ENCODE measurements around the gene PTCH2.
"Not testable (repeated sequence)": the region's sequence is repeated elsewhere in the genome, so short reads cannot be mapped to it uniquely, and the experiment has no call there.

The PTCH2 gene

DNA sequence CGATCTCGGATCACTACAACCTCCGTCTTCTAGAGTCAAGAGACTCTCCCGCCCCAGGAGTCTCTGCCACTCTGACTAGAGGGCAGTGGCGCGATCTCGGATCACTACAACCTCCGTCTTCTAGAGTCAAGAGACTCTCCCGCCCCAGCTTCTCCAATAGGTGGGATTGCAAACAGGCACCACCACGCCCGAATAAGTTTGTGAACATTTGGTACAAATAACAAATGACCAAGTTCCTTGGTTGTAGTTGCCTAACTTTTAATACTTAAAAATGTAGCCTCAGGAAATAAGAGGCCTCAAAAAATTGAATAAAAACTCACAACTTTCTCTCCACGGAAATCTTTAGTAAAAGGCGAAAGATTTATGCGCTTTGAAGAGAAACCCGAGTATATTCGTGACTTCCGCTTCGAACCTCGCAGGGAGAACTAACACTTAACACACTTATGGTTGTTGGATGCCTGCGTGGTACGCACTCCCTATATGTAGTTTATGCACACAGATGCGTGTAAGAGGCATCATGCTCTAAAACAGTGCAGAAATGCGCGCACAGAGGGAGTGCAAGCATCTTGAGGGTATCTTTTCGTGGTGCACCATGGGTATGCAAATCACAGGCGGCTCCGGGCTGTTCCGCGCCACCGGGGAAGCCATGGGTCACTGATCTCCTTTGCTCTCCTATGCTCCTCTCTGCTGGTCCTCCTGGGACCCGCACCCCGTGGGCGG is 23.3 kb downstream of the PTCH2 start:
- DNase-seq (ENCODE audit: low read depth): peak; percentile 74

DNA sequence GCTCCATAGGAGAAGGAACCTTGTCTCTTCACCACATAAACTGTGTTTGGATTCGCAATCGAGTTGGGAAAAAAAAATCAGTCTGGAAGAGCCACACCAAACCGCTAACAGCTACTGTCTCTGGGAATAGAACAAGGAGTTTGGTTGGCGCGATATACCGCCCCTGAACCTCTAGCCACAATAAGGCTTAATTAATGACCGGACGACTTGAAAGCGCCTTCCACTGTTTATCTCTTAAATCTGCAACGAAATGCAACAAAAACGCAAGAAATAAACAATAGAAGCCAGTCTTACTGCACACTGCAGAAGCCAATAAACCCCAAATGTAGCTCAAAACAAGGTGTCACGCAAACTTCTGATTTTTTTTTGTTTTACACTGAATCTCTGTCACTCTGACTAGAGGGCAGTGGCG is 23.9 kb downstream of the PTCH2 start:
- DNase-seq (ENCODE audit: low read depth): no peak

DNA sequence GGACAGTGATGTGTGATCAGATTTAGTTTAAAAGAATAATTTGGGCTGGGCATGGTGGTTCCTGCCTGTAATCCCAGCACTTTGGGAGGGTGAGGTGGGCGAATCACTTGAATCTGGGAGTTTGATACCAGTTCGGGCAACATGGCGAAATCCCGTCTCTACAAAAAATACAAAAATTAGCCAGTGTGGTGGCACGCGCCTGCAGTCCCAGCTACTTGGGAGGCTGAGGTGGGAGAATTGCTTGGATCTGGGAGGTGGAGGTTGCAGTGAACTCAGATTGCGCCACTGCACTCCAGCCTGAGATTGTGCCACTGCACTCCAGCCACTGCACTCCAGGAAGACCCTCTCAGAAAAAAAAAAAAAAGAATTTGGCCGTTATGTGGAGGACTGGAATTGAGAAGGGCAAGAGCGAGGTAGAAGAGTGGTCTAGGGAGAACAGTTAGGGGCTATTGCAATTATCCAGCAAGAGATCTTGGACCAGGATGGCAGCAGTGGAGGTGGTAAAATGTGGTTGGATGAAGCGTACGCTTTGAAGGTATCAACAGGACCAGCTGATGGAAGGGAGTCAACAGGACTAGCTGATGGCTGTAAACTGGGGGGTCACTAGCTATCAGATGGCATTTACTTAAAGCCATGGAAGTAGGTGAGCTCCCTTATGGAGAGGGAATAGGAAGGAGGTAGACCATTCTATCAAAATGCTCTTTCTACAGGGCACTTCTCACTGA is 25.1 kb downstream of the PTCH2 start:
- DNase-seq (ENCODE audit: low read depth): no peak

DNA sequence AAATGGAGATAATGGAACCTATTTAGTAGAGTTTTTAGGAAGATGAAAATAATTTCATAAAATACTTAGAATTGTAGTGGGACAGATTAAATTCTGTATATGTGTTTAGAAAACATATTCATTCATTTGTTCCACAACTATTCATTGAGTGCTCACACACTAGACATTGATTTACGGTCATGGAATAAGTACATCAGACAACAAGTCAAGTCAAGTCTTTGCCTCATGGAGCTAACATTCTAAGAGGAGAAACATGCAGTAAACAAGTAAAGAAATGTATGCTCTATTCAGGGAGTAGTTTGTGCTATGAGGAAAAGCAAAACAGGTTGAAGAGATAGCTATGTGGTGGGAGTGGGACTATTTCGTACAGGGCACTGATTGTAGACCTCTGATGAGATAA is 25.7 kb downstream of the PTCH2 start:
- DNase-seq (ENCODE audit: low read depth): no peak

DNA sequence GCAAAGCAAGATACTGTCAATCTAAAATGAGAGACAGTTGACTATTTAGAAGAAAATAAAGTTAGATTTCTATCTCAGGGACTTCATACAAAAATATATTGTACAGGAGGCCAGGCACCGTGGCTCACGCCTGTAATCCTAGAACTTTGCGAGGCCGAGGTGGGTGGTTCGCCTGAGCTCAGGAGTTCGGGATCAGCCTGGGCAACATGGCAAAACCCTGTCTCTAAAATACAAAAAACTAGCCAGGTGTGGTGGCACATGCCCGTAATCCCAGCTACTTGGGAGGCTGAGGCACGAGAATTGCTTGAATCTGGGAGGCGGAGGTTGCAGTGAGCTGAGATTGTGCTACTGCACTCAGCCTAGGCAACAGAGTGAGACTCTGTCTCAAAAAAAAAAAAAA is 27.1 kb downstream of the PTCH2 start:
- not testable (repeated sequence) for DNase-seq (ENCODE audit: low read depth)

DNA sequence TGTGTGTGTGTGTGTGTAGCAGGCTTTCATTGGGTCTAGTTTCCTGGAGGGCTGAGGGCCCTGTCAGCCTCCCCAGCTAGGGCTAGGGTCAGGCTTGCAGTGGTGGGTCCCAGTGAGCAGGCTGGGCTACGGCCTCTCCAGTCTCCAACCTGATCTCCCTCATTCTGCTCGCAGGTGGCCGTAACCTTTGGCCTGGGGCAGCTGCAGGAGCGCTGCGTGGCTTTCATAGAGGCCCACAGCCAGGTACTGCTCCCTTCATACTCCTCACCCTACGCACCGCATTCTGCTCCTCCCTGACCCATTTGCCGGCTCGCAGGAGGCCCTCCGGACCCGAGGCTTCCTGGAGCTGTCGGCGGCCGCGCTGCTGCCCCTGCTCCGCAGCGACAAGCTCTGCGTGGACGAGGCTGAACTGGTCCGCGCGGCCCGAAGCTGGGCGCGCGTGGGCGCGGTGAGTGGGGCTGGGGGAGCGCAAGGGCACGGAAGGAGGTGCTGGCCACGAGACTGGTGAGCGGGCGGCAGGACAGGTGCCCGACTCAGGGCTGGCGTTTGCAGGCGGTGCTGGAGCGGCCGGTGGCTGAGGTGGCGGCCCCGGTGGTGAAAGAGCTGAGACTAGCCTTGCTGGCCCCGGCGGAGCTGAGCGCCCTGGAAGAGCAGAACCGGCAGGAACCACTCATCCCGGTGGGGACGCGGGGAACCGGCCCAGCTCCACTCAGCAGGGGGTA is 30.1 kb downstream of the PTCH2 start:
- DNase-seq (ENCODE audit: low read depth): no peak

DNA sequence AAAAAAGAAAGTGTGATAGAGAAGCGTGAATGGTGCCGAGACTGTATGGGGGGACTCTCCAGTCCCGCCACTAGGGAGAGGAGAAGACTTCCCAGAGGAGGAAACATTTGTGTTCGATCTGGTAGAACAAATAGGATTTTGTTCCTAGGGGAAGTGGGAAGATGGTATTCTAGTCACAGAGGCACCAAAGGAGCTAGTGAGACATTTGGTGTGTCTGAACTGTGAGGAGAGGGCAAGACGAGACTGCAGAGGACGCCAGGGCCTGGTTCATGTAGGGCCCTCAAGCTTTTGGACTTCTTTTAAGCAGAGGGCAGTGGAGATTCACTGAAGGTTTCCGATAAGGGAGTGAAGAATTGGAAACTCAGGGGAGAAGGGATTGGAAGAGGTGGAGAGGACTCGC is 31.8 kb downstream of the PTCH2 start:
- DNase-seq (ENCODE audit: low read depth): no peak

DNA sequence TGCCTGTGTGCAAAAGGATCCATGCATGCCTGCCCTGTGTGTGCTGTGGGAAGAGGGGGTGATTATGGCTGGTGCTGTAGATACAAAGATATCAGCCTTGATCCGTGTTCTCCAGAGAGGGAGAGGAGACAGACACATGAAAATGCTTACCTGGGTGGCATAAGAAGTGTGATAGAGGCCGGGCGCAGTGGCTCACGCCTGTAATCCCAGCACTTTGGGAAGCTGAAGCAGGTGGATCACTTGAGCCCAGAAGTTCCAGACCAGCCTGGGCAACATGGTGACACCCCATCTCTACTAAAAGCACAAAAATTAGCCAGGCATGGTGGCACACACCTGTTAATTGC is 32.3 kb downstream of the PTCH2 start:
- DNase-seq (ENCODE audit: low read depth): not testable (repeated sequence)

DNA sequence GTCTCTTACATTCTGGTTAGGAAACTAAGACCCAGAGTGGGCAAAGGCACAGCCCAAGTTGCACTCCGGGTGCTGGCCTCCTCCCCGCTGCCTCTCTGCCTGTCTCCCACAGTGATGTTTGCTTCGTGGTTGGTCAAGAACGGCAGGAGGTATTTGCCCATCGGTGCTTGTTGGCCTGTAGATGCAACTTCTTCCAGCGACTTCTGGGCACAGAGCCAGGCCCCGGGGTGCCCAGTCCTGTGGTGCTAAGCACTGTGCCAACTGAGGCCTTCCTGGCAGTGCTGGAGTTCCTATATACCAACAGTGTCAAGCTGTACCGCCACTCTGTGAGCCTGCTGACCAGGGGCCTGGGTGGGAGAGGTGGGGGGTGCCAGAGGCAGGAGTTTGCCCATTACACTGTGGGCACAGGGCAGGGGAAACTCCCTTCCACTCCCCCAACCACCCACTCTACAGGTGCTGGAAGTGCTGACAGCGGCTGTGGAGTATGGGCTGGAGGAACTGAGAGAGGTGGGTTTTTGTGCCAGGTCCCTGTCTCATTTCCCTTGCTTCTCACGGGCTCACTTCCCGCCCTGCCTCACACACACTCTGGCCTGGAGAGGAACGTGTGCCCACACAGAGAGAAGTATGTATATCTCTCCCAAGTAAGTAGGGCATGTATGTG is 32.8 kb downstream of the PTCH2 start:
- no peak for DNase-seq (ENCODE audit: low read depth)

DNA sequence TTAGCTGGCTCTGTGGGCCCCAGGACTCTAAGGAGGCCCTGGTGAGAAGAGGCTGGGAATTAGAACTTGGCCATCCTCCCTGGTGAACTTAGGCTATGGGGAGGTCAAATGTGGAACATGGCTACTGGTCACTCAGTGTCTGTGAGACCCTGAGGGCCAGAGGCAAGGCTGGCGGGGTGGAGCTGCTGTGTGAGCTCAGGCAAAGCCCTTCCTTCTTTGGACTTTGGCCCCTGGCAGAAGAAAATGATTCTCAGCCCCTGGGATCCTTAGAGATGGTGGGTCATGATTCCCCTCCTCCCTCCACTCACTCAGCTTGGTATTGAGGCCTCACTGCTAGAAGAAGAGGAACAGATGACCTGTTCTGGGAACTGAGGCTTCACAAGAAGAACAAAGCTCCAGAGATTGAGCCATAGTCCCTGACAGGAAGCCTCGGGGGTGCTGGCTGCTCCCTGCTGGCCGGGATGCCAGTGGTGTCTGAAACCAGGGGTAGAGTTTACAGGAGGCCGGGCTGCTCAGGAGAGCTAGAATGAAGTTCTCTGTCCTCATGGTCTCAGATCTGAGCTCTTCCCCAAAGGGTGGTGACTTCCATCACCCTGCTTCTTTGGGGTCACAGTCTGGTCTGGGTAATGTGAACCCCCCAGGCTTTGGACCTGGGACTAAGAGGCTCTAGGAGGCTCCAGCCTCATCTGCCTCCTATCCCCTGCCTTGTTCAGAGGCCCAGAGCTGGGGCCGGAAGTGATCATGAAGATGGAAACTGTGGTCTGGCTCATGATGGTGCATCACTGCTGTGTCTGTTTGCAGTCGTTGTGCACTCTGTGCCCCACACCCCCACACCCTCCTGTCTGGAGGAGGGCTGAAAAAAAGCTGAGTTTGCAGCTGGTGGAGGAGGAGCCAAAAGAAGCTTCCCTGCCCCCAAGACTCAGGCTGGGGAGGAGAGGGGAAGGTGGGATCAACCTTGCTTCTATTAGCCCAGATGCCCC is 33.8 kb downstream of the PTCH2 start:
- peak; percentile 77 for DNase-seq (ENCODE audit: low read depth)

DNA sequence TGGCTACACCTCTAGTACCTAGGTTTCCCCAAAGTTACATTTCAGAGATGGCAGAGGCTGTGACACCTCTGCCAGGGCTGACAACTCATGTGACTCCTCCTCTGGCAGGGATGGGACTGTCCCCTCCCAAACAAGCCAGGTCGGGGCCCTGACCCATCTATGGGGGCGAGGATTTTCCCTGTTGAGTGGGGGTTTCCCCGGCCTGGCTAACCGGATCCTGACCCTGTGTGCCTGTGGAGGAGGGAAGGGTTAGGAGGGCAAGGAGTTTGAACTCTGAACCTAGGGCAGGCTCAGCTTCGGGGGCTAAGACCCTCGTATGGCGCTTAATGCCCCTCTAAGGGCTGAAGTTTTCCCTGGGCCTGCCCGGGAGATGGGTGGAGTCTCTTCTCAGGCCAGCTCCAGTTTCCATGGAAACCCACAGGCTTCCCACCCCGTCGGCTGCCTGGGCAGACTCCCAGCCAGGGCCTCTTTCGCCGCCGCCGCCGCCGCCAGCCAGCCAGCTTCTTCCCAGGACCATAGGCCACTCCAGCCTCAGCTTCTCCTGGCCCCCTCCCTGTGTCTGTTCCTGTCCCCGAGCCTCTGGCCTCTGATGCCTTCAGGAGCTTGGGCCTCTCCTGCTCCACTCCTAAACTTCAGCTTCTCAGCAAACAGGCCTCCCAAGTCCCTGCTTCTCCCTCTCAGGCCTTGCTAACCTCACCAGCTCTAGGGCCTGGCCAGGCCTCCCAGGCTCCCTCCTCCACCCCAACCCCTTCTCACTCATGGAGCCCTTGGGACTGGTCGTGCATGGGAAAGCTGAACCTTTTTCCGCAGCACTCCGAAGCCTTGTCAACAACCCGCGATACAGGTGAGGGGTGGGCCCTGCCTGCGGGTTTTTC is 34.8 kb downstream of the PTCH2 start, which contains the start of gene BTBD19:
BTBD19 (plus strand) TSS at position 461 of the 875 bp plus-strand sequence; CDS start at position 759, 298 bp downstream.
- peak; percentile 45 for DNase-seq (ENCODE audit: low read depth)

DNA sequence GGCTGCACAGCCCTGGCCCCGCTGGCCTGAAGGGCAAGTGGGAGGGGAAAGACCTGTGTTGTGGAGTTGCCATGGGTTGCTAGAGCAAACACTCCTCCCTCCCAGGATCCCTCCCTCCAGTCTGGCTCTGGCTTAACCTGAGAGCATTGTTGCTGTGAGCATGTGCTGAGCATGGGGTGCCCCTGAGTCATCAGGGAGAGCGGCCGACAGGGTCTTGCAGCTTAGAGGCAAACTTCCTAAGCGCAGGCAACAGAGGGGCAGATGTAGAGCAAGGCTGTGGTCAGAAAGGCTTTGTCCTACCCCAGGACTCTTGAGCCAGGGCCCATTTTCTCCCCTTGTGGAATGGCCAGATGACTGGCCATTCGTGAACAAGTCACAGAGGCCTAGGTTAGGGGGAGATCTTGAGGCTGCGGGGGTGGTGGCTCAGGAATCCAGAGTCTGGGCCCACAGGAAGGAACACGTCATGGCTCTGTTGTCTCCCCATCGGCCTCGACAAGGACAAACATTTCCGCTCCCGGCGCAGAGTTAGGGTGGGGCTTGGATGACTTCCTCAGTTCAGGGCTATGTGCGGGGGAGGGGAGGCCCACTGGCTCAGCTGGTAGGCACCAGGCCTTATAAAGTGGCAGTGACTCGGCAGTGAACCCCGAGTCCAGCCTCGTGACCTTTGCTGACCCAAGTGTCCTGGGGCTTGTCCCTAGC is 35.5 kb downstream of the PTCH2 start:
- DNase-seq (ENCODE audit: low read depth): peak; percentile 88

DNA sequence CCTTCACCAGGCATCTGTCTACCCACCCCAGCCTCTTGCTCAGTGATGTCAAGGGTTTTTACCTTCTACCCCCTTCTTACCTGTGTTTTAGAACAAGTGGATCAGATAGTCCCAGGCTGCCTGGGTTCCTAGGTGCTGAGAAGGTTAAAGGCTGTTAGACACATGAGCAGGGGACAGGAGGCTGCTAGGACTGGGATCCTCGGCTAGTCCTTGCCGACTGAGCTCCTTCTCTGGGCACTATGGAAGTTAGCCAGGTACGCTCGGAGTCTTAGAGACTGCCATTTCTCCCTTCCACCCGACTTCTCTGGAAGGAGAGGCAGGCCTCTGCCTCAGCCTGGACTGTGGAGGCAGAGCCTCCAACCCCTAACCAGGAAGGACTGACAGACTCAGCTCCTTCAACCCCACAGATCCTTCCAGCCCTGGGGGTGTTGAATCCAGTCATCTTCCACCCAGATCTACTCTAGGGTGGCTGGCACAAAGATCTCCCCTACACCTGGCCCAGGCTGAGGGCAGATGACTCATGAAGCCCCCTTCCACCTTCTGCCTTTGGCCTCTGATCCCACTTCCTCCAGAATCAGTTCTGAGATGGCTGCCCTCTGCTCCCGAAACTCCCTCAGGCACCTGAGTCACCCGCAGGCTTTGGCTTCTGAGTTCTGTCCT is 36.2 kb downstream of the PTCH2 start, which contains the start of gene DYNLT4:
DYNLT4 (minus strand) TSS at position 648 of the 660 bp plus-strand sequence. CDS start 683 bp downstream, outside the sequence.
- DNase-seq (ENCODE audit: low read depth): no peak

DNA sequence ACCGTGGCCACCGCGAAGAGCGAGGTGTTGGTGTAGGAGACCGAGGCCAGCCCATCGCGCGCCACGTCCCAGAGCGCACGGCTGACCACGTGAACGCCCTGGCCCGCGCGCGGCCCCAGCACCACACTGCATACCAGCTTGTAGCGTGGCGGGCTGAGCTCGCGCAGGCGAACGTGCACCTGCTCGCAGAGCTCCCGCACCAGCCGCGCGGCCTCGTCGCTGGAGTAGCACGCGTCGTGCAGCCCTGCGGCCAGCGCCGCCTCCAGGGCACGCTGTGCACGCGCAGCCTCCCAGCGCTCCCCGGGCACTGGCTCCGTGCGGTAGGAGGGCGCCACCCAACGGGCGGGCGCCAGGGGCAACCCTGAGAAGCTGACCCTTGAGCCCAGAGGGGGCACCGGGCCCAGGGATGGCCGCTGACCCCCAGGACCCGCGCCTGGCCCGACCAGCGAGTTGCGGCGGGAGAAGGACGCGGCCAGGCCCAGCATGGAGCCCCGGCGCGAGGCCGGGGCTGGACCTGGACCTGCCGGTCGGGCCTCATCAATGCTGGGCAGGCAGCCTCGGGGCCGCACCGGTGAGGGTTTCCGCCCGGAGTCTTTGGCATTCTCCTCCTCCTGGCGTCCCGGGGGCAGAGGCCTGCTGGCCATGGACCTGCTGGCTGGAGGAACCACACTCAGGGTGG is 36.9 kb downstream of the PTCH2 start:
- DNase-seq (ENCODE audit: low read depth): no peak

DNA sequence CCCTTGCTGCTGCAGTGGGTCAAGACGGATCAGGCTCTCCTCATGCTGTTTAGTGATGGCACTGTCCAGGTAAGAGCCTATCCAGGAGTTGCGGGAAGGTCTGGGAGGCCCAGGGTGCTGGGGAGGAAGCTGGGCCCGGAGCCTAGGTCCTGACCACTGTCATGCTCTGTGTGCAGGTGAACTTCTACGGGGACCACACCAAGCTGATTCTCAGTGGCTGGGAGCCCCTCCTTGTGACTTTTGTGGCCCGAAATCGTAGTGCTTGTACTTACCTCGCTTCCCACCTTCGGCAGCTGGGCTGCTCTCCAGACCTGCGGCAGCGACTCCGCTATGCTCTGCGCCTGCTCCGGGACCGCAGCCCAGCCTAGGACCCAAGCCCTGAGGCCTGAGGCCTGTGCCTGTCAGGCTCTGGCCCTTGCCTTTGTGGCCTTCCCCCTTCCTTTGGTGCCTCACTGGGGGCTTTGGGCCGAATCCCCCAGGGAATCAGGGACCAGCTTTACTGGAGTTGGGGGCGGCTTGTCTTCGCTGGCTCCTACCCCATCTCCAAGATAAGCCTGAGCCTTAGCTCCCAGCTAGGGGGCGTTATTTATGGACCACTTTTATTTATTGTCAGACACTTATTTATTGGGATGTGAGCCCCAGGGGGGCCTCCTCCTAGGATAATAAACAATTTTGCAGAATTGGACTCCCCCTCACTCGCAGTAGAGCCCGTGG is 37.6 kb downstream of the PTCH2 start:
- DNase-seq (ENCODE audit: low read depth): no peak

DNA sequence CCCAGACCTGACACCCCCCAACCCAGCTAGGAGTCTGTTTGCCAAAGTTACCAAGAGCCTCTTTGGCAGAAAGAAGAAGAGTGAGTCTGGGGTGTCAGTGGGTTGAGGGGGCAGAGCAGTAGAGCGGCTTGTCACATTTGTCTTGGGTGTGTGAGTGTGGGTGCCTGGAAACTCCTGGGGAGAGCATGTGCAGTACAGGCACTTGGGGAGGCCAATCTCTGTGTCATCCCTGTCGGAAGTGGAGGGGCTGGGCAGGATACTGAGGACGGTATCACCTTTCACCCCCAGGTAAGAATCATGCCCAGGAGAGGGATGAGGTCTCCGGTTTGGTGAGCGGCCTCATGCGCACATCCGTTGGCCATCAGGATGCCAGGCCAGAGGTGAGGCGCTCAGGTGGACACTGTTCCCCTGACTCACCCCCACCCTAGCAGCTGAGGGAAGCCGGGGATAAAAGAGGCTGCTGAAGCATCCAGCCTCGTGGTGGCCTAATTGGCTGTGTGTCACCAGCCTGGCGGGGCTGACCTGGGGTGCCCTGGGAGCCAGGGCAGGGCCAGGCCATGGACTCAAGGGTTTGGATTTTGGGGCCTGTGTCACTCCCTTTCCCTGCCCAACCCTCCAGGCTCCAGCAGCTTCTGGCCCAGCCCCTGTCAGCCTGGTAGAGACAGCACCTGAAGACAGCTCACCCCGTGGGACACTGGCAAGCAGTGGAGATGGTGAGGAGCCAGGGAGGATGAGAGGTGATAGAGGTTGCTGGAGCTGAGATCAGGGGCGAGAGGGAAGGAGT is 39.5 kb downstream of the PTCH2 start:
- DNase-seq (ENCODE audit: low read depth): no peak

DNA sequence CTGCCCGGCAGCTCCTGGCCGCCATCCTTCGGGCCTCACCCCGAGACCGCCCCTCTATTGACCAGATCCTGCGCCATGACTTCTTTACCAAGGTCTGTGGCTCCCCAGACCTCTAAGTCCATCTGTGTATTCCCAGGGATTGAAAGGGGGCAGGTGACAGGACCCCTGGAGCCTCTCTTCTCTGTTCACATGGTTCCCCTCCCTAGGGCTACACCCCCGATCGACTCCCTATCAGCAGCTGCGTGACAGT is 40.1 kb downstream of the PTCH2 start:
- no peak for DNase-seq (ENCODE audit: low read depth)
